Sigmoid colon (tissue), 4 donors: ENCODE data around the gene HOXA13.
A peak's percentile ranks its signal among the peaks of the same experiment; 100 is the strongest.

Experiments used
- EP300 ChIP-seq, 4 donors: sonication (generic); formaldehyde crosslinking; IDR thresholded peaks; one replicate each; pipeline ENCODE4 v1.6.1; 2017; ENCODE audit warnings: antibody characterized with exemption in 4 of 4
- POLR2A ChIP-seq, 2 donors: fragments of 450-650 bp; IDR thresholded peaks; one replicate each; pipeline ENCODE4 v1.6.1; 2016; ENCODE audit warnings: antibody characterized with exemption in 2 of 2, mild to moderate bottlenecking in 2 of 2, moderate library complexity in 2 of 2
- POLR2AphosphoS5 ChIP-seq, 4 donors: sonication (generic); formaldehyde crosslinking; IDR thresholded peaks; one replicate each; pipeline ENCODE4 v1.6.1; 2017; ENCODE audit warnings: antibody characterized with exemption in 4 of 4
- TF ChIP-seq, protein P1 (sequence below), 4 experiments: fragments of 450-650 bp in 3 of 4; fragments of 200-600 bp in 1 of 4; IDR thresholded peaks; one replicate each; pipeline ENCODE4 v1.5.1; 2016 to 2019; ENCODE audit warnings: antibody characterized with exemption in 4 of 4, mild to moderate bottlenecking in 3 of 4, moderate library complexity in 2 of 4

DNA sequence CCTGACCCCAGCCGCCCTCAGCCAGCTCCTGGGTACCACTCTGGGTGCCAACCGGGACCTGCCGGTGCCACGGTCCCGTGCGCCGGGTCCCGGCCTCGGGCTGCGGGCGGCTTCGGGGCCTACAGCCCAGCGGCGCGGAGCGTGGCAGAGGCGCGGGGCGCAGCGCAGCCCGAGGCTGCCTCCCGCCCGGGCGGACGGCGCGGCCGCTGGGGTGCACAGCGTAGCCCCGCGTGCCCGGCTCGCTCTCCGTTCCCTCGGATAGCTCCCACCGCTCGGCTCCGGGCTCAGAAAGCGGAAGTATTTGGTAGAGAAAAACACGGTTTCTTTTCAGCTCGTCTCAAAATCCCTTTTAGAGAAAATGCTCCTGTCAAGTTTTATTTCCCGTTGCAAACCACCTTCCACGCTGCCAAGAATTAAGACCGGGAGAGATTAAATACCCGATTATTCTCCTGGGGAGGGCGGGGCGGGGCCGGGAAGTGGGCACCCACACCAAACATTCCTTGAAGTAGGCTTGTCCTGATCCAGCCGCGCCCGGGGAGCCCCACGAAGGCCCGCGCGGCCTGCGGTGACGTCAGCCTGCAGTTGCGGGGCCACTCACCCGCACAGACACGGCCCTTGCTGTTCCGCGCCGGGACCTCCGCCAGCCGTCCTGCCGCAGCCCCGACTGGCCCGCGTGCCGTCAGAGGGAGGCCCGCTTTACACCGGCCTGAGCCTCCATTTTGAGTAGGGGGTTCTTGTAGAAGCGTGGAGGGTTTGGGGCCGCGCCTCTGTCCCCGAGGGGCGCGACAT lies 7.2 kb downstream of the HOXA13 start:
- TF ChIP-seq POLR2AphosphoS5 (IDR thresholded peaks at IDR 0.05) (peak in 3 of 4 donors; percentile 17 to 64 (median 41)), EP300 (IDR thresholded peaks at IDR 0.05) (no peak), POLR2A (IDR thresholded peaks at IDR 0.05) (no peak)
- TF ChIP-seq, protein P1, sequence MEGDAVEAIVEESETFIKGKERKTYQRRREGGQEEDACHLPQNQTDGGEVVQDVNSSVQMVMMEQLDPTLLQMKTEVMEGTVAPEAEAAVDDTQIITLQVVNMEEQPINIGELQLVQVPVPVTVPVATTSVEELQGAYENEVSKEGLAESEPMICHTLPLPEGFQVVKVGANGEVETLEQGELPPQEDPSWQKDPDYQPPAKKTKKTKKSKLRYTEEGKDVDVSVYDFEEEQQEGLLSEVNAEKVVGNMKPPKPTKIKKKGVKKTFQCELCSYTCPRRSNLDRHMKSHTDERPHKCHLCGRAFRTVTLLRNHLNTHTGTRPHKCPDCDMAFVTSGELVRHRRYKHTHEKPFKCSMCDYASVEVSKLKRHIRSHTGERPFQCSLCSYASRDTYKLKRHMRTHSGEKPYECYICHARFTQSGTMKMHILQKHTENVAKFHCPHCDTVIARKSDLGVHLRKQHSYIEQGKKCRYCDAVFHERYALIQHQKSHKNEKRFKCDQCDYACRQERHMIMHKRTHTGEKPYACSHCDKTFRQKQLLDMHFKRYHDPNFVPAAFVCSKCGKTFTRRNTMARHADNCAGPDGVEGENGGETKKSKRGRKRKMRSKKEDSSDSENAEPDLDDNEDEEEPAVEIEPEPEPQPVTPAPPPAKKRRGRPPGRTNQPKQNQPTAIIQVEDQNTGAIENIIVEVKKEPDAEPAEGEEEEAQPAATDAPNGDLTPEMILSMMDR (IDR thresholded peaks at IDR 0.05), result no peak
